ENCODE measurements around the gene UNC119B.

DNA sequence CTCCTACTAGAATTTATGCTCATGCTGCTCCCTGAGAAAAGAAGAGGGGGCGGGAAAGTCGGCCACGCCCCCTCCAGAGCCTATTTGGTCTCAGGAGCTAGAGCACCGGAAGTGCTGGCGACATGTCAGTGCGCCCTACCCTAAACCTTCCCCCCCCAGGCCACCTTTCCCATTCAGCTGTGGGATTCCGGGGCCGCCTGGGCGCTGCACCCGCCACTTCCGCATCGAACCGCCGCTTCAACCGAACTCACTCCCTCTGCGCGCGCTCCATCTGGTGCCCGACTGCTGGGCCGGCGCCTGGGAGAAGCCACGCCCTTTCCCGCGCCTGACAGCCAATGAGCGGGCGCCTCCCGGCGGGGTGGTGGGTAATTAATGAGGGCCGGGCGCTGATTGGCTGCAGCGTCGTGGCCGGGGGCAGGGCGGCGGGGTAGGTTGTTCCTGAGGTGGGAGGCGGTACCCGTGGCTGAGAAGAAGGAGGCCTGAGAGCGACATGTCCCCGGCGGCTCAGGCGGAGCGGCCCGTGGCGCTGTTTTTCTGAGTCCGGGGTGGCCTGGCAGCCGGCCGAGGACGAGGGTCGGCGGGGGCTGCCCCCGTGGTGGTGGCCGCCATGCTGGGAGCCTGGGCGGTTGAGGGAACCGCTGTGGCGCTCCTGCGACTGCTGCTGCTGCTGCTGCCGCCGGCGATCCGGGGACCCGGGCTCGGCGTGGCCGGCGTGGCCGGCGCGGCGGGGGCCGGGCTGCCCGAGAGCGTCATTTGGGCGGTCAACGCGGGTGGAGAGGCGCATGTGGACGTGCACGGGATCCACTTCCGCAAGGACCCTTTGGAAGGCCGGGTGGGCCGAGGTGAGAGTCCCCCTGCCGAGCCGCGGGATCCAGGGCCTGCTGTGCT, 23.3 kb upstream of the UNC119B start, which contains the start of gene MLEC:
- TF ChIP-seq CTCF (IDR thresholded peaks at IDR 0.05) (peak in 2 of 3 experiments; percentile 27 to 33), POLR2A (IDR thresholded peaks at IDR 0.05) (peak; percentile 67)

Data from testis (tissue), 2 donors.